Adrenal gland (tissue), 5 donors: ENCODE results near the gene ABTB2.

Experiments
- CTCF ChIP-seq, 6 experiments: fragments of 450-650 bp in 4 of 6; fragments of 200-600 bp in 2 of 6; sonication (generic) in 1 of 6; IDR thresholded peaks; 1 replicate in 5 of 6; 2 replicates in 1 of 6; pipeline versions ENCODE4 v1.5.1 to v1.8.0; 2016 to 2021; ENCODE audit warnings: antibody characterized with exemption in 6 of 6, mild to moderate bottlenecking in 2 of 6, moderate library complexity in 1 of 6
- POLR2A ChIP-seq, 2 donors: fragments of 450-650 bp; IDR thresholded peaks; one replicate each; pipeline ENCODE4 v1.6.1; 2017; ENCODE audit warnings: antibody characterized with exemption in 2 of 2, mild to moderate bottlenecking in 2 of 2, moderate library complexity in 1 of 2
- donor health status: DM: no; HTN: no; CAD: no.

- TF ChIP-seq CTCF (IDR thresholded peaks at IDR 0.05) (no peak), POLR2A (IDR thresholded peaks at IDR 0.05) (no peak)
These were observed 137.9 kb downstream of the ABTB2 start for GRCh38 chr11:34219941-34220370.
